Gastrocnemius medialis (tissue), 4 donors: ENCODE data around the gene SPEM2. TPM values are rescaled to one million over a fixed set of nuclear protein-coding genes. Genes with fewer than 3 reads are reported as not detected.

ENCODE experiments used
- ATAC-seq, 2 donors: fragments of 150-250 bp; one replicate each; pipeline ENCODE4 v1.9.1; 2016
- DNase-seq, 2 donors: peaks; one replicate each; pipeline ENCODE4 v3.0.0-alpha.2; 2019
- H3K27ac ChIP-seq, 4 donors: fragments of 200-600 bp; sonication (generic); 1 replicate in 1 of 4; 2 replicates in 3 of 4; pipeline ENCODE4 v1.5.1; 2016 to 2018; ENCODE audit warnings: mild to moderate bottlenecking in 2 of 4, moderate library complexity in 1 of 4
- H3K27me3 ChIP-seq, 3 donors: fragments of 200-600 bp; sonication (generic) in 2 of 3; 1 replicate in 1 of 3; 2 replicates in 2 of 3; pipeline versions ENCODE4 v1.5.1 to v1.6.0; 2016 to 2019; ENCODE audit warnings: mild to moderate bottlenecking in 1 of 3, moderate library complexity in 1 of 3
- H3K36me3 ChIP-seq, 2 donors: fragments of 200-600 bp; sonication (generic) in 1 of 2; one replicate each; pipeline ENCODE4 v1.5.1; 2017 to 2018
- H3K4me1 ChIP-seq, 2 donors: fragments of 200-600 bp; sonication (generic) in 1 of 2; one replicate each; pipeline ENCODE4 v1.5.1; 2016 to 2017; ENCODE audit warnings: mild to moderate bottlenecking in 2 of 2
- H3K4me3 ChIP-seq, 4 donors: fragments of 200-600 bp; sonication (generic) in 3 of 4; 1 replicate in 1 of 4; 2 replicates in 3 of 4; pipeline ENCODE4 v1.5.1; 2016 to 2019; ENCODE audit warnings: mild to moderate bottlenecking in 2 of 4
- H3K9me3 ChIP-seq, 3 donors: fragments of 200-600 bp; sonication (generic) in 2 of 3; 1 replicate in 1 of 3; 2 replicates in 2 of 3; pipeline ENCODE4 v1.5.1; 2016 to 2019
- POLR2A ChIP-seq, 2 donors: fragments of 450-650 bp; IDR thresholded peaks; one replicate each; pipeline ENCODE4 v1.6.1; 2017; ENCODE audit warnings: antibody characterized with exemption in 2 of 2, mild to moderate bottlenecking in 2 of 2, moderate library complexity in 2 of 2
- in situ Hi-C, 4 donors: fragments of 200-750 bp; cut with MboI; loops; one replicate each; pipeline versions ENCODE4 v1.15.0 to v1.8.0; 2017; ENCODE audit warnings: low sequenced_read_pairs in 4 of 4
- intact Hi-C: fragments of 100-400 bp; cut with DNase I; formaldehyde crosslinking; loops from one replicate; pipeline ENCODE4 v1.15.1; 2023; ENCODE audit warnings: low total_unique reads
- total RNA-seq, 4 donors: library from RNA; depleted of rRNA; stranded (reverse); fragments of >200 nt; gene quantifications; one replicate each; pipeline versions ENCODE4 v1.1.0 to v1.2.3, GENCODE V29; 2016
- TF ChIP-seq, protein P1 (sequence below), 5 experiments: fragments of 450-650 bp in 3 of 5; fragments of 200-600 bp in 2 of 5; sonication (generic) in 2 of 5; IDR thresholded peaks in 4 of 5; conservative IDR thresholded peaks in 1 of 5; 1 replicate in 4 of 5; 2 replicates in 1 of 5; pipeline ENCODE4 v1.5.1; 2016 to 2019; ENCODE audit warnings: antibody characterized with exemption in 5 of 5, mild to moderate bottlenecking in 3 of 5, moderate library complexity in 3 of 5

Gene SPEM2
- total RNA-seq, 4 donors from 2014 or later: not detected

DNA sequence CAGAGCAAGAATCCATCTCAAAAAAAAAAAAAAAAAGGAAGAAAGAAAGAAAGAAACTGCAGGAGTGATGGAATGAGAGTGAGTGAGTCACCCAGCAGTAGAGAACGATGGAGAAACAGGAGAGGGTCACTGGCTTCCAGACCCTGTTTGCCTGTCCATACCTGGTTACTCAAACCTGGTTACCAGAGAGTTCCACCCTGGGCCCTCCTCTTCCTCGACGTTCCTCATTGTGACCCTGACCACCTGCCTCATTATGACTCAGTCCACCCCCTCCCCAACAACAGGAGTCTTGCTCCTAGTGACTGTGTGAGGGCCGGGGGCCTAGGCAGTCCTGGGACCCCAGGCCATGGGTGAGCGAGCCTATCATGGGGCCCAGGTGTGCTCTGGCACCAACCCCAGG lies 3.1 kb downstream of the SPEM2 start, which contains the start of gene SPEM3:
Gene SPEM3, plus strand, starts transcription at position 301 of the 400 bp plus-strand sequence. Its CDS starts 46 bp downstream, at position 347.
- Histone ChIP-seq H3K4me3 (no peak within 1 kb of the TSS), H3K27ac (no peak within 1 kb of the TSS), H3K9me3 (no peaks in the 10 kb centered on the region), H3K4me1 (no peaks in the 10 kb centered on the region), H3K27me3 (no peaks in the 10 kb centered on the region), H3K36me3 (no peaks in the 10 kb centered on the region)
- no peak for ATAC-seq
- no peak for DNase-seq
- intact Hi-C loops: no loop called here
- in situ Hi-C loops: loop anchor here in 1 of 4 donors (25.0 kb wide), 1 partner anchor 134 kb away; the partner anchor contains the start of genes SENP3 and TNFSF13
- TF ChIP-seq POLR2A (IDR thresholded peaks at IDR 0.05): no peak
- TF ChIP-seq, protein P1, sequence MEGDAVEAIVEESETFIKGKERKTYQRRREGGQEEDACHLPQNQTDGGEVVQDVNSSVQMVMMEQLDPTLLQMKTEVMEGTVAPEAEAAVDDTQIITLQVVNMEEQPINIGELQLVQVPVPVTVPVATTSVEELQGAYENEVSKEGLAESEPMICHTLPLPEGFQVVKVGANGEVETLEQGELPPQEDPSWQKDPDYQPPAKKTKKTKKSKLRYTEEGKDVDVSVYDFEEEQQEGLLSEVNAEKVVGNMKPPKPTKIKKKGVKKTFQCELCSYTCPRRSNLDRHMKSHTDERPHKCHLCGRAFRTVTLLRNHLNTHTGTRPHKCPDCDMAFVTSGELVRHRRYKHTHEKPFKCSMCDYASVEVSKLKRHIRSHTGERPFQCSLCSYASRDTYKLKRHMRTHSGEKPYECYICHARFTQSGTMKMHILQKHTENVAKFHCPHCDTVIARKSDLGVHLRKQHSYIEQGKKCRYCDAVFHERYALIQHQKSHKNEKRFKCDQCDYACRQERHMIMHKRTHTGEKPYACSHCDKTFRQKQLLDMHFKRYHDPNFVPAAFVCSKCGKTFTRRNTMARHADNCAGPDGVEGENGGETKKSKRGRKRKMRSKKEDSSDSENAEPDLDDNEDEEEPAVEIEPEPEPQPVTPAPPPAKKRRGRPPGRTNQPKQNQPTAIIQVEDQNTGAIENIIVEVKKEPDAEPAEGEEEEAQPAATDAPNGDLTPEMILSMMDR (IDR thresholded peaks at IDR 0.05 in 4 of 5, conservative IDR thresholded peaks at IDR 0.05 in 1 of 5): no peak

DNA sequence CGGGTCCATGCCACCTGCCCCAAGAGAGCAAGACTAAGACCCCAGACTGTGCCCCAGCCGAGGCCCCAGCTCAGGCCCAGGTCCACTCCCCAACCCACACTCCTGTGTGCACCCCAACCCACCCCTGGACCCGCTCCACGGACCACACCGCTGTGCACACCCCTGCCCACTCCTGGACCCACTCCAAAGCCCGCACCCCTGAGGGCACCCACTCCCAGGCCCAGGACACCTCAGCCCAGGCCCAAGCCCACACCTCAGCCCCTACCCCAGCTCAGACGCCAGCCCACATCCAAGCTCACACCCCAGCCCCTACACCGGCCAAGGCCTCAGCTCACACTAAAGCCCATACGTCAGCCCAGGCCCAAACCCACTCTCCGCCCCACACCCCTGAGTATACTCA lies 4.3 kb downstream of the SPEM2 start:
- intact Hi-C loops (no loop called here), in situ Hi-C loops (loop anchor here in 1 of 4 donors (25.0 kb wide), 1 partner anchor 133 kb away; the partner anchor contains the start of genes SENP3 and TNFSF13)
- Histone ChIP-seq H3K36me3 (no peaks in the 10 kb centered on the region), H3K4me3 (no peak overlapping the region), H3K4me1 (peaks cover 0 to under 1% of the 10 kb centered on the region in 2 donors), H3K27me3 (no peaks in the 10 kb centered on the region), H3K9me3 (no peaks in the 10 kb centered on the region), H3K27ac (no peak overlapping the region)
- TF ChIP-seq, protein P1 (IDR thresholded peaks at IDR 0.05 in 4 of 5, conservative IDR thresholded peaks at IDR 0.05 in 1 of 5): no peak
- no peak for TF ChIP-seq POLR2A (IDR thresholded peaks at IDR 0.05)
- ATAC-seq (no peak), DNase-seq (no peak)

DNA sequence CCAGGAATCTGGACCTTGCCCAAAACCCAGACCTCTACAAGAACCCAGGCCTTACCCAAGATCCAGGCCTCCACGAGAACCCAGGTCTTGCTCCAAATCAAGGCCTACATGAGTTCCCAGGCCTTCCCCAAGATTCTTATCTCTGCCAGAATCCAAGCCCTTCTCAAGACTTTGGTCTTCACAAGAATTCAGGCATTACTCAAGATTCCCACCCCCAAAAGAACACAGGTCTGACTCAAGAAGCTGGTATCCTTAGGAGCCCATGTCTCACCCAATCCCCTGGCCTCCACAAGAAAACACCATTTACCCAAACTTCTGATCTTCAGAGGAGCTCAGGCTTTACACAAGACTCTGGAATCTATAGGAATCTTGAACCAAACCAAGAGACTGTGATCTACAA lies 5.8 kb downstream of the SPEM2 start:
- DNase-seq (no peak), ATAC-seq (no peak)
- in situ Hi-C loops: loop anchor here in 1 of 4 donors (25.0 kb wide), 1 partner anchor 131 kb away; the partner anchor contains the start of genes SENP3 and TNFSF13
- intact Hi-C loops: no loop called here
- TF ChIP-seq, protein P1 (IDR thresholded peaks at IDR 0.05 in 4 of 5, conservative IDR thresholded peaks at IDR 0.05 in 1 of 5): no peak
- no peak for TF ChIP-seq POLR2A (IDR thresholded peaks at IDR 0.05)
- Histone ChIP-seq H3K27ac (no peak overlapping the region), H3K36me3 (no peaks in the 10 kb centered on the region), H3K27me3 (no peaks in the 10 kb centered on the region), H3K4me1 (peaks cover 10 to 12% of the 10 kb centered on the region in 2 donors), H3K9me3 (no peaks in the 10 kb centered on the region), H3K4me3 (no peak overlapping the region)

DNA sequence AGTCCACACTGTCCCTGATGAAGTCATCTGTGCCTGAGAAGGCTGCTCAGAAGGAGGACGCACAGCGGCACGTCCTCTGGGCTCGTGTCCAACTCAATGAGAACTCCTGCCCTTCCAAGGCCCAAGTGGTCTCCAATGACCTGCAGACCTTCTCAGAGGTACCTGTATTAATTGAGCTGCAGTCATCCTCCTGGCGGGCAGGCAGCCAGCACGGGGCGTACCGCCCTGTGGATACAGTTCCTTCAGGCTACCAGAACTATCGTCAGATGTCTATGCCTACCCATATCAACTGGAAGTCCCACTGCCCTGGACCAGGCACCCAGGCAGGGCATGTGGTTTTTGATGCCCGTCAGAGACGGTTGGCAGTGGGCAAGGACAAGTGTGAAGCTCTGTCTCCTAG lies 6.9 kb downstream of the SPEM2 start:
- Histone ChIP-seq H3K4me1 (peaks cover 17 to 20% of the 10 kb centered on the region in 2 donors), H3K36me3 (no peaks in the 10 kb centered on the region), H3K27ac (no peak overlapping the region), H3K27me3 (no peaks in the 10 kb centered on the region), H3K9me3 (no peaks in the 10 kb centered on the region), H3K4me3 (no peak overlapping the region)
- intact Hi-C loops (no loop called here), in situ Hi-C loops (loop anchor here in 1 of 4 donors (25.0 kb wide), 1 partner anchor 130 kb away; the partner anchor contains the start of genes SENP3 and TNFSF13)
- no peak for DNase-seq
- ATAC-seq: no peak
- TF ChIP-seq, protein P1 (IDR thresholded peaks at IDR 0.05 in 4 of 5, conservative IDR thresholded peaks at IDR 0.05 in 1 of 5): no peak
- no peak for TF ChIP-seq POLR2A (IDR thresholded peaks at IDR 0.05)
